Thyroid gland (tissue), 4 donors: Measurements from ENCODE around the gene MAPRE3. TPM values are rescaled to one million over a fixed set of nuclear protein-coding genes. Genes with fewer than 3 reads are reported as not detected.

Experiments used
- DNase-seq, 2 donors: peaks; one replicate each; pipeline ENCODE4 v3.0.0-alpha.2; 2019
- H3K27ac ChIP-seq, 3 donors: fragments of 200-600 bp; sonication (generic); 1 replicate in 2 of 3; 2 replicates in 1 of 3; pipeline ENCODE4 v1.5.1; 2016 to 2019; ENCODE audit warnings: mild to moderate bottlenecking in 1 of 3, moderate library complexity in 1 of 3
- H3K27me3 ChIP-seq: fragments of 200-600 bp; sonication (generic); one replicate; pipeline ENCODE4 v1.5.1; 2019
- H3K36me3 ChIP-seq, 2 donors: fragments of 200-600 bp; sonication (generic); one replicate each; pipeline ENCODE4 v1.5.1; 2016 to 2019
- H3K4me1 ChIP-seq, 2 donors: fragments of 200-600 bp; sonication (generic); one replicate each; pipeline ENCODE4 v1.5.1; 2017 to 2019
- H3K4me3 ChIP-seq, 3 donors: fragments of 200-600 bp; sonication (generic); replicated peaks in 1 of 3; 1 replicate in 2 of 3; 2 replicates in 1 of 3; pipeline ENCODE4 v1.5.1; 2016; ENCODE audit warnings: mild to moderate bottlenecking in 1 of 3
- H3K9me3 ChIP-seq: fragments of 200-600 bp; sonication (generic); one replicate; pipeline ENCODE4 v1.5.1; 2017
- CTCF ChIP-seq, 6 experiments: fragments of 200-600 bp in 3 of 6; fragments of 450-650 bp in 3 of 6; sonication (generic) in 3 of 6; IDR thresholded peaks; one replicate each; pipeline ENCODE4 v1.5.1; 2016 to 2019; ENCODE audit warnings: antibody characterized with exemption in 6 of 6, mild to moderate bottlenecking in 2 of 6, inconsistent platforms in 1 of 6, moderate library complexity in 1 of 6
- POLR2A ChIP-seq, 2 donors: fragments of 450-650 bp; IDR thresholded peaks; one replicate each; pipeline ENCODE4 v1.6.1; 2017; ENCODE audit warnings: antibody characterized with exemption in 2 of 2, mild to moderate bottlenecking in 2 of 2, moderate library complexity in 1 of 2
- WGBS, 2 donors: methylation state at CpG; one replicate each; pipeline ENCODE4 v1.1.5; 2017; 5-methylcytosine and 5-hydroxymethylcytosine counted together
- intact Hi-C: fragments of 100-400 bp; cut with DNase I; formaldehyde crosslinking; loops from one replicate; pipeline ENCODE4 v1.15.1; 2023
- total RNA-seq, 4 donors: library from RNA; depleted of rRNA; stranded (reverse); fragments of >200 nt; gene quantifications; one replicate each; pipeline ENCODE4 v1.2.3, GENCODE V29; 2016

Gene MAPRE3
- total RNA-seq, 4 donors from 2014 or later: 12.9 to 21.2 (median 17.0) TPM

- Histone ChIP-seq H3K36me3 (no peaks in the 10 kb centered on the region), H3K27ac (no peak overlapping the region), H3K4me1 (no peaks in the 10 kb centered on the region), H3K27me3 (no peaks in the 10 kb centered on the region), H3K4me3 (no peak overlapping the region), H3K9me3 (no peaks in the 10 kb centered on the region)
- DNase-seq: no peak
- no peak for TF ChIP-seq CTCF (IDR thresholded peaks at IDR 0.05)
- no peak for TF ChIP-seq POLR2A (IDR thresholded peaks at IDR 0.05)
- intact Hi-C loops: no loop called here
- 56 to 65% methylated on average over 7 to 9 of the region's 9 CpGs for WGBS, 2 donors
Observed at GRCh38 chr2:26925100-26925791, 45.2 kb upstream of the MAPRE3 start.

GRCh38 chr2:26927221-26927620 is 43.2 kb upstream of the MAPRE3 start:
- intact Hi-C loops: no loop called here
- H3K4me1 ChIP-seq: no peaks in the 10 kb centered on the region
- no peak overlapping the region for H3K27ac ChIP-seq

GRCh38 chr2:26932974-26933373 is 37.5 kb upstream of the MAPRE3 start:
- WGBS, 2 donors: 78 to 81% methylated on average over 11 of the region's 11 CpGs
- no peaks in the 10 kb centered on the region for H3K27me3 ChIP-seq
- H3K4me3 ChIP-seq: no peak overlapping the region
- H3K4me1 ChIP-seq: no peaks in the 10 kb centered on the region
- intact Hi-C loops: no loop called here
- no peak overlapping the region for H3K27ac ChIP-seq
- no peak for DNase-seq
- no peaks in the 10 kb centered on the region for H3K36me3 ChIP-seq
- H3K9me3 ChIP-seq: no peaks in the 10 kb centered on the region
- TF ChIP-seq POLR2A (IDR thresholded peaks at IDR 0.05) (no peak), CTCF (IDR thresholded peaks at IDR 0.05) (no peak)

More at GRCh38 chr2:26927221-26927620, 43.2 kb upstream of the MAPRE3 start:
- H3K36me3 ChIP-seq: no peaks in the 10 kb centered on the region
- 91 to 95% methylated on average over 9 of the region's 9 CpGs for WGBS, 2 donors
- DNase-seq: no peak
- TF ChIP-seq POLR2A (IDR thresholded peaks at IDR 0.05) (no peak), CTCF (IDR thresholded peaks at IDR 0.05) (no peak)
- H3K9me3 ChIP-seq: no peaks in the 10 kb centered on the region
- no peak overlapping the region for H3K4me3 ChIP-seq
- no peaks in the 10 kb centered on the region for H3K27me3 ChIP-seq

- H3K27ac ChIP-seq: no peak overlapping the region
- WGBS, 2 donors: 80 to 82% methylated on average over 16 of the region's 16 CpGs
Observed at GRCh38 chr2:26933431-26934334, 36.8 kb upstream of the MAPRE3 start.

More at GRCh38 chr2:26933431-26934334, 36.8 kb upstream of the MAPRE3 start:
- no peaks in the 10 kb centered on the region for H3K27me3 ChIP-seq
- H3K36me3 ChIP-seq: no peaks in the 10 kb centered on the region
- no peak for DNase-seq
- no peaks in the 10 kb centered on the region for H3K9me3 ChIP-seq
- intact Hi-C loops: no loop called here
- no peak for TF ChIP-seq POLR2A (IDR thresholded peaks at IDR 0.05)
- TF ChIP-seq CTCF (IDR thresholded peaks at IDR 0.05): no peak
- no peak overlapping the region for H3K4me3 ChIP-seq
- no peaks in the 10 kb centered on the region for H3K4me1 ChIP-seq
